ENCODE data around the gene RPL13A.

Gene RPL13A

DNA sequence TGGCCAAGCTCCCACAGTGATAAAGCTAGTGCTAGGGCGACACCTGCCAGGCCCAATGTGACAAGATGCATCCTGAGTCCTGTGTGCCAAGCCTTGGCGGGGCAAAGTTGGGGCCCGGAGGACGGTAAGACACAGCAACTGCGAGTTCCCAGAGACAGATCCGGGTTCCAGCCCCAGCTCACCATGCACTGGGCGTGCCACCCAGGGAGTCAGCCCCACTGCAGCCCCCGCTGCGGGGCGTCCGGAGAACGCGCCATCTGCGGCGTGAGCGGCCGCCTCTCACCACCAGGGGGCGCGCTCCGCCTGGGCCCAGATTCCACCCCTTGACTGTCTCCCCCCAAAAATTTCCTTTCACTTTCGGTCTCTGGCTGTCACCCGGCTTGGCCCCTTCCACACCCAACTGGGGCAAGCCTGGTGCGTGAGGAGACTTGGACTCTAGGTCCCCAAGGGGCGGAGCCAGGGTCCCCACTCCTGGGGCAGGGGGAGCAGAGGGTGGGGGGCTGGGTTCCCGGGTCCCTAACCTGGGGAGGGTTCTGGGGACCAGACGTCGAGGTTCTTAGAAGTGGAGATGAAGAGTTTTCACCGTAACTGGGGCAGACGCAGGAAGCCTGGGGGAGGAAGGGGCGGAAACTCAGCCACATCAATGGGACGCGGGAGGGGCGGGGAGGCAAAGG is 13.4 kb upstream of the RPL13A start, which contains the start of gene FLT3LG:
FLT3LG (plus strand) TSS at position 348 of the 674 bp plus-strand sequence. CDS start 425 bp downstream, outside the sequence.
- peaks cover 2% of the 10 kb centered on the region for H3K36me3 ChIP-seq (ENCODE audit: control insufficient read depth, insufficient read depth, low read length)
- H3K27me3 ChIP-seq (ENCODE audit: control insufficient read depth, insufficient read depth, low read length) = peaks cover 7% of the 10 kb centered on the region
- no peak within 1 kb of the TSS for H3K9ac ChIP-seq (ENCODE audit: low read depth, low read length)
- peak within 1 kb of the TSS; percentile 58 for H3K4me3 ChIP-seq (ENCODE audit: low read depth, low read length)
- no peaks in the 10 kb centered on the region for H3K9me3 ChIP-seq (ENCODE audit: control insufficient read depth, insufficient read depth, low read length)
- peaks cover 3% of the 10 kb centered on the region for H3K4me1 ChIP-seq (ENCODE audit: control insufficient read depth, insufficient read depth, low read length)

GRCh38 chr19:49474542-49474924 is 12.9 kb upstream of the RPL13A start:
- H3K27me3 ChIP-seq (ENCODE audit: control insufficient read depth, insufficient read depth, low read length) = peaks cover 7% of the 10 kb centered on the region
- no peaks in the 10 kb centered on the region for H3K9me3 ChIP-seq (ENCODE audit: control insufficient read depth, insufficient read depth, low read length)
- peaks cover 2% of the 10 kb centered on the region for H3K36me3 ChIP-seq (ENCODE audit: control insufficient read depth, insufficient read depth, low read length)
- peak overlapping the region; percentile 58 for H3K4me3 ChIP-seq (ENCODE audit: low read depth, low read length)
- peaks cover 3% of the 10 kb centered on the region for H3K4me1 ChIP-seq (ENCODE audit: control insufficient read depth, insufficient read depth, low read length)
- no peak overlapping the region for H3K9ac ChIP-seq (ENCODE audit: low read depth, low read length)

- no peaks in the 10 kb centered on the region for H3K9me3 ChIP-seq (ENCODE audit: control insufficient read depth, insufficient read depth, low read length)
- no peak overlapping the region for H3K9ac ChIP-seq (ENCODE audit: low read depth, low read length)
- H3K36me3 ChIP-seq (ENCODE audit: control insufficient read depth, insufficient read depth, low read length) = peaks cover 2% of the 10 kb centered on the region
- no peak overlapping the region for H3K4me3 ChIP-seq (ENCODE audit: low read depth, low read length)
- peaks cover 7% of the 10 kb centered on the region for H3K27me3 ChIP-seq (ENCODE audit: control insufficient read depth, insufficient read depth, low read length)
- H3K4me1 ChIP-seq (ENCODE audit: control insufficient read depth, insufficient read depth, low read length) = peaks cover 3% of the 10 kb centered on the region
Measured at GRCh38 chr19:49475191-49475917, 12.1 kb upstream of the RPL13A start.

GRCh38 chr19:49475995-49476880 is 11.2 kb upstream of the RPL13A start:
- Histone ChIP-seq H3K4me1 (ENCODE audit: control insufficient read depth, insufficient read depth, low read length) (peaks cover 3% of the 10 kb centered on the region), H3K36me3 (ENCODE audit: control insufficient read depth, insufficient read depth, low read length) (no peaks in the 10 kb centered on the region), H3K4me3 (ENCODE audit: low read depth, low read length) (peak overlapping the region; percentile 43), H3K27me3 (ENCODE audit: control insufficient read depth, insufficient read depth, low read length) (peaks cover 7% of the 10 kb centered on the region), H3K9me3 (ENCODE audit: control insufficient read depth, insufficient read depth, low read length) (no peaks in the 10 kb centered on the region), H3K9ac (ENCODE audit: low read depth, low read length) (no peak overlapping the region)

- Histone ChIP-seq H3K36me3 (ENCODE audit: control insufficient read depth, insufficient read depth, low read length) (no peaks in the 10 kb centered on the region), H3K27me3 (ENCODE audit: control insufficient read depth, insufficient read depth, low read length) (peaks cover 1% of the 10 kb centered on the region), H3K4me1 (ENCODE audit: control insufficient read depth, insufficient read depth, low read length) (no peaks in the 10 kb centered on the region), H3K4me3 (ENCODE audit: low read depth, low read length) (no peak overlapping the region), H3K9me3 (ENCODE audit: control insufficient read depth, insufficient read depth, low read length) (no peaks in the 10 kb centered on the region), H3K9ac (ENCODE audit: low read depth, low read length) (no peak overlapping the region)
Measured at GRCh38 chr19:49479975-49480628, 7.3 kb upstream of the RPL13A start.

GRCh38 chr19:49481020-49481683 is 6.3 kb upstream of the RPL13A start:
- H3K9me3 ChIP-seq (ENCODE audit: control insufficient read depth, insufficient read depth, low read length) = no peaks in the 10 kb centered on the region
- no peak overlapping the region for H3K4me3 ChIP-seq (ENCODE audit: low read depth, low read length)
- H3K4me1 ChIP-seq (ENCODE audit: control insufficient read depth, insufficient read depth, low read length) = no peaks in the 10 kb centered on the region
- H3K27me3 ChIP-seq (ENCODE audit: control insufficient read depth, insufficient read depth, low read length) = no peaks in the 10 kb centered on the region
- H3K36me3 ChIP-seq (ENCODE audit: control insufficient read depth, insufficient read depth, low read length) = no peaks in the 10 kb centered on the region
- H3K9ac ChIP-seq (ENCODE audit: low read depth, low read length) = no peak overlapping the region

- peaks cover 36% of the 10 kb centered on the region for H3K36me3 ChIP-seq (ENCODE audit: control insufficient read depth, insufficient read depth, low read length)
- H3K27me3 ChIP-seq (ENCODE audit: control insufficient read depth, insufficient read depth, low read length) = no peaks in the 10 kb centered on the region
- no peak overlapping the region for H3K4me3 ChIP-seq (ENCODE audit: low read depth, low read length)
- peaks cover 3% of the 10 kb centered on the region for H3K4me1 ChIP-seq (ENCODE audit: control insufficient read depth, insufficient read depth, low read length)
- no peaks in the 10 kb centered on the region for H3K9me3 ChIP-seq (ENCODE audit: control insufficient read depth, insufficient read depth, low read length)
- H3K9ac ChIP-seq (ENCODE audit: low read depth, low read length) = no peak overlapping the region
Measured at GRCh38 chr19:49486232-49486631, 1.2 kb upstream of the RPL13A start.

GRCh38 chr19:49486710-49487276 is 615 bp upstream of the RPL13A start:
- Histone ChIP-seq H3K36me3 (ENCODE audit: control insufficient read depth, insufficient read depth, low read length) (peaks cover 42% of the 10 kb centered on the region), H3K9ac (ENCODE audit: low read depth, low read length) (no peak overlapping the region), H3K4me3 (ENCODE audit: low read depth, low read length) (peak overlapping the region; percentile 18), H3K9me3 (ENCODE audit: control insufficient read depth, insufficient read depth, low read length) (no peaks in the 10 kb centered on the region), H3K27me3 (ENCODE audit: control insufficient read depth, insufficient read depth, low read length) (no peaks in the 10 kb centered on the region), H3K4me1 (ENCODE audit: control insufficient read depth, insufficient read depth, low read length) (peaks cover 3% of the 10 kb centered on the region)

DNA sequence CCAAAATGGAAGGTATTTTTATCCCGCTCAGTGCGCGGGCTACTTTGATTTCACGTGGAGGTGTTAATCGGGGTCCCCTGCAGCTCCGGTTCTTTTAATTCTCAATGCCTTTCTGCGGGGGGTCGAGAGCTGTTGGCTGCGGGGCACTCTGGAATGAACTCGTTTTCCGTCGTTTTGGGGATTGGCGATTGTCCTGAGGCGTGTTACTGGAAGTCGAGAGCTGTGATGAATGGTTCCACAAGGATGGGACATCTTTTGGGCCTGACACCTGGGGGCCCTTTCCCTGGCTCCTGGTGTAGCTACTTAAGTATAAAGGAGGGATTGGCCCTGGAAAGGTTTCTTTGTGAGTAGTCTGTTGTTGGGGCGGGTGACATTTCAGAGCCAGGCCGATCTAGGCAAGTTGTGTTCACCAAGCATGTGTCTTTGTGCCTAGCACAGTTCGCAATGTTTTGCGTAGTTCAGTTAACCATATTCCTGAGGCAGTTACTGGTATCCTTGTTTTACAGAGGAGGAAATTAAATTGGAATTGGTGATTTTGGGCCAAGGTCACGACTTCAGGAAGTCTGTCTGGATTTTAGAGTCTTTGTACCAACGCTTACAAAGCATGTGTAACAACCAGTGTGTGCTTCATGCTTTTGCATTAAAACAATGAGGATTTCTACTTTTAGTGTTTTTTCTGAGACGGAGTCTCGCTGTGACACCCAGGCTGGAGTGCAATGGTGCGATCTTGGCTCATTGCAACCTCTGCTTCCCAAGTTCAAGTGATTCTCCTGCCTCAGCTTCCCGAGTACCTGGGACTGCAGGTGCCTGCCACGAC is 846 bp downstream of the RPL13A start:
- peaks cover 45% of the 10 kb centered on the region for H3K36me3 ChIP-seq (ENCODE audit: control insufficient read depth, insufficient read depth, low read length)
- H3K9me3 ChIP-seq (ENCODE audit: control insufficient read depth, insufficient read depth, low read length) = no peaks in the 10 kb centered on the region
- H3K27me3 ChIP-seq (ENCODE audit: control insufficient read depth, insufficient read depth, low read length) = no peaks in the 10 kb centered on the region
- H3K9ac ChIP-seq (ENCODE audit: low read depth, low read length) = peak overlapping the region; percentile 100
- peak overlapping the region; percentile 100 for H3K4me3 ChIP-seq (ENCODE audit: low read depth, low read length)
- H3K4me1 ChIP-seq (ENCODE audit: control insufficient read depth, insufficient read depth, low read length) = peaks cover 3% of the 10 kb centered on the region

- H3K36me3 ChIP-seq (ENCODE audit: control insufficient read depth, insufficient read depth, low read length) = peaks cover 45% of the 10 kb centered on the region
- peak overlapping the region; percentile 100 for H3K4me3 ChIP-seq (ENCODE audit: low read depth, low read length)
Measured at GRCh38 chr19:49488863-49489537, 1.6 kb downstream of the RPL13A start.

More at GRCh38 chr19:49488863-49489537, 1.6 kb downstream of the RPL13A start:
- Histone ChIP-seq H3K4me1 (ENCODE audit: control insufficient read depth, insufficient read depth, low read length) (peaks cover 3% of the 10 kb centered on the region), H3K9ac (ENCODE audit: low read depth, low read length) (peak overlapping the region; percentile 100), H3K9me3 (ENCODE audit: control insufficient read depth, insufficient read depth, low read length) (no peaks in the 10 kb centered on the region), H3K27me3 (ENCODE audit: control insufficient read depth, insufficient read depth, low read length) (no peaks in the 10 kb centered on the region)
